GM12874 (cell line): ENCODE measurements around the gene LIME1.

Source experiments
- CTCF ChIP-seq: IDR thresholded peaks from 2 replicates; pipeline ENCODE4 v1.5.1; 2011; ENCODE audit warnings: low read depth, mild to moderate bottlenecking, control low read depth, low read length, moderate library complexity; ENCODE audit not compliant: insufficient read depth

The LIME1 gene

GRCh38 chr20:63758152-63758551 lies 21.7 kb downstream of the LIME1 start:
- no peak for TF ChIP-seq CTCF

- no peak for TF ChIP-seq CTCF
These were observed 23.0 kb downstream of the LIME1 start for GRCh38 chr20:63759377-63759901.

GRCh38 chr20:63765082-63765873 lies 28.8 kb downstream of the LIME1 start:
- TF ChIP-seq CTCF: no peak

GRCh38 chr20:63765902-63766301 lies 29.4 kb downstream of the LIME1 start:
- TF ChIP-seq CTCF: no peak

- TF ChIP-seq CTCF: no peak
These were observed 30.4 kb downstream of the LIME1 start for GRCh38 chr20:63766695-63767426.

GRCh38 chr20:63767456-63767855 lies 31.0 kb downstream of the LIME1 start:
- TF ChIP-seq CTCF: no peak

- no peak for TF ChIP-seq CTCF
These were observed 31.4 kb downstream of the LIME1 start for GRCh38 chr20:63767886-63768285.
